ENCODE data around the gene PDE2A.
A peak's percentile ranks its signal among the peaks of the same experiment; 100 is the strongest.

DNA sequence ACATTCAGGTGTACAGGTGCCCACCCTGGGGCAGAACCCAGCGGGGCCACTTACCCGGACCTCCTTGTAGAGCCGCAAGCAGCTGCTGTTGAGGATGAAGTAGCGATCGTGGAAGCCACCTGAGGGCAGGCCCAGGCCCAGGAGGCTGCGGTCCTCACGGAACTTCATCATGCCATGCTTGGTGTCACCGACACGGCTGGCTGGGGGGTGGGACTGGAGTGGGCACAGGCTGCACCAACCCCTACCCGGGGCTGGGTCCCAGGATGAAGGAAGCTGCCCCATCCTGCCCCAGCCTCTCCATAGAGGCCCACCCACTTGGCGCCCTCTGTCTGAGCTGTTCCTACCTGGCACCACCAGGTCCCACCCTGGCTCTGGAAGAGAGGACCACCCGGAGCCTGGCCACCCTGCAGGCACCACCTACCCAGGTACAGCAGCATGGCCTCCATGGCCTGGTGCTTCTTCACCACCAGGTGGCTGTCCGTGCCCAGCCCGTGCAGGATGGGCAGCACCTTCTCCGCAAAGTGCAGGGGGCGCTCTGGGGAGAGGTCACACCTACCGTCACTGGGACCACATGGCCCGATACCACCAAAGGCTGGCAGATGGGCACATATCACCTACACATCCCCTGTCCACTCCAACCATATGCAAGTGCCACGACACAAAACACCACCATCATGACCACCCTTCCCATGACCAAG is 19.2 kb upstream of the PDE2A start:
- TF ChIP-seq, protein P1, sequence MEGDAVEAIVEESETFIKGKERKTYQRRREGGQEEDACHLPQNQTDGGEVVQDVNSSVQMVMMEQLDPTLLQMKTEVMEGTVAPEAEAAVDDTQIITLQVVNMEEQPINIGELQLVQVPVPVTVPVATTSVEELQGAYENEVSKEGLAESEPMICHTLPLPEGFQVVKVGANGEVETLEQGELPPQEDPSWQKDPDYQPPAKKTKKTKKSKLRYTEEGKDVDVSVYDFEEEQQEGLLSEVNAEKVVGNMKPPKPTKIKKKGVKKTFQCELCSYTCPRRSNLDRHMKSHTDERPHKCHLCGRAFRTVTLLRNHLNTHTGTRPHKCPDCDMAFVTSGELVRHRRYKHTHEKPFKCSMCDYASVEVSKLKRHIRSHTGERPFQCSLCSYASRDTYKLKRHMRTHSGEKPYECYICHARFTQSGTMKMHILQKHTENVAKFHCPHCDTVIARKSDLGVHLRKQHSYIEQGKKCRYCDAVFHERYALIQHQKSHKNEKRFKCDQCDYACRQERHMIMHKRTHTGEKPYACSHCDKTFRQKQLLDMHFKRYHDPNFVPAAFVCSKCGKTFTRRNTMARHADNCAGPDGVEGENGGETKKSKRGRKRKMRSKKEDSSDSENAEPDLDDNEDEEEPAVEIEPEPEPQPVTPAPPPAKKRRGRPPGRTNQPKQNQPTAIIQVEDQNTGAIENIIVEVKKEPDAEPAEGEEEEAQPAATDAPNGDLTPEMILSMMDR (optimal IDR thresholded peaks at IDR 0.05 in 1 of 3, IDR thresholded peaks at IDR 0.05 in 1 of 3, conservative IDR thresholded peaks at IDR 0.05 in 1 of 3; ENCODE audit: extremely low read depth in 1 of 3, insufficient read depth in 2 of 3, low read length in 3 of 3), result peak in 1 of 3 experiments; percentile 50
- no peak for TF ChIP-seq EZH2 (IDR thresholded peaks at IDR 0.05; ENCODE audit: low read length)
